Activated T-cell treated with anti-CD3 and anti-CD28 coated beads, Interleukin-2, amount 50 U/mL, for 24 hours (primary cell): ENCODE results near the gene CLRN3.

Experiments used
- DNase-seq: peaks from one replicate; pipeline ENCODE4 v3.0.0-alpha.2; 2020
- H3K27ac Mint-ChIP-seq: 2 replicates; pipeline ENCODE4 v1.8.0; 2020; ENCODE audit warnings: mild to moderate bottlenecking, mixed read lengths
- H3K27me3 Mint-ChIP-seq: 2 replicates; pipeline ENCODE4 v1.8.0; 2020; ENCODE audit warnings: mixed read lengths
- H3K36me3 Mint-ChIP-seq: 2 replicates; pipeline ENCODE4 v1.8.0; 2020; ENCODE audit warnings: low read depth, mixed read lengths
- H3K4me1 Mint-ChIP-seq: 2 replicates; pipeline ENCODE4 v1.8.0; 2020; ENCODE audit warnings: low read depth, mixed read lengths
- H3K4me3 Mint-ChIP-seq: 2 replicates; pipeline ENCODE4 v1.8.0; 2020; ENCODE audit warnings: mild to moderate bottlenecking, moderate library complexity, mixed read lengths
- H3K9me3 Mint-ChIP-seq: 2 replicates; pipeline ENCODE4 v1.8.0; 2020; ENCODE audit warnings: mixed read lengths

The CLRN3 gene

DNA sequence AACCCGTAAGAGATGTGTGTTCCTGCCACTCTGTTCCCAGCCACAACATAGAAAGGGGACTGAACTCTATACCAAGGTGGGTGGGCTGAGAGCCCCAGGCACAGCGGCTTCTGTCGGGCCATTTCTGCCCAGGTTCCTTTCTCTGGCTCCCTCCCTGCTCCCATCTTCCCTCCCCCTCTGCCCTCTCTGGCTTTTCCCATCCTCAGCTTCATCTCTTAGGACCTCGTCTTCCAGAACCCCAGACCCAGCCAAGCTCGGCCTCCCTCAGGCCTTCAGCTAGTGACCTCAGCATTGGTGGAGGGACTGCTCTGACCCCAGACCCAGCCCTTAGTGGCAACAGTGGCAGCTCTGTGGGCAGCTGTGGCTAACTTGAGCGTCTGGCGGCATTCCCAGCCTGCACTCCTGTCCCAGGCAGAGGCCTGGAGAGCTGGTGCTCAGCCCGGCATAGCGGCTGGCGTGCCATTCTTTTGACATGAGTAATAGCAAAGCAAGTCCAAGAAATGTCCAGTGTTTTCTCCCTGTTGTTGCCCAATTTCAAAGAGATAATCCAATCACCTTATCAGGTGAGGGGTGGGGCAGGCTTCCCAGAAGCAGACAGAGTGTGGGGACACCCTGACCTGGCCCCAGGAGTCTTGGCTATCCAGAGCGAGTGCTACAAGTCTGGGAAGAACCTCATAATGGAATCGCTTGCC, 30.1 kb upstream of the CLRN3 start:
- H3K36me3 Mint-ChIP-seq = no peaks in the 10 kb centered on the region
- H3K4me1 Mint-ChIP-seq = peaks cover 9% of the 10 kb centered on the region
- no peaks in the 10 kb centered on the region for H3K9me3 Mint-ChIP-seq
- no peak for DNase-seq
- H3K4me3 Mint-ChIP-seq = no peak overlapping the region
- no peaks in the 10 kb centered on the region for H3K27me3 Mint-ChIP-seq
- H3K27ac Mint-ChIP-seq = no peak overlapping the region

DNA sequence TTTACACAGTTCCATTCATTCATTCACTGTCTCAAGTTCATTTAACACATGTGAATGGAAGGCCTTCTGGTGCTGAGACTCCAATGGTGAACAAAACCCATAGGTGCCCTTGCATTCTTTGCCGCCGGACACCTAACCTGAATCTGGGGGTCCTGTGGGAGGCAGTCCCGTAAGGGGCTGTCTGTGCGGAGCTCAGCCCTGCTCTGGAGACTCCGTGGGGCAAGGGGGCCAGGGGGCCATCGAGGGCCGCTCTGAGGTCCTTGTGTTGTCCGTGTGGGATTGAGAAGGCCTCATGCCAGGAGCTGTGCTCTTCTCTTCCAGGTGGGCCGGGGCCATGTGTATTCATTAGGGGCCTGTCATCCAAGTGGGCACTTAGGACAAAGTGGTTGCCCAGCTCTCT, 29.5 kb upstream of the CLRN3 start:
- no peaks in the 10 kb centered on the region for H3K9me3 Mint-ChIP-seq
- no peak overlapping the region for H3K4me3 Mint-ChIP-seq
- no peaks in the 10 kb centered on the region for H3K36me3 Mint-ChIP-seq
- peaks cover 9% of the 10 kb centered on the region for H3K4me1 Mint-ChIP-seq
- H3K27me3 Mint-ChIP-seq = no peaks in the 10 kb centered on the region
- DNase-seq = no peak
- H3K27ac Mint-ChIP-seq = no peak overlapping the region

DNA sequence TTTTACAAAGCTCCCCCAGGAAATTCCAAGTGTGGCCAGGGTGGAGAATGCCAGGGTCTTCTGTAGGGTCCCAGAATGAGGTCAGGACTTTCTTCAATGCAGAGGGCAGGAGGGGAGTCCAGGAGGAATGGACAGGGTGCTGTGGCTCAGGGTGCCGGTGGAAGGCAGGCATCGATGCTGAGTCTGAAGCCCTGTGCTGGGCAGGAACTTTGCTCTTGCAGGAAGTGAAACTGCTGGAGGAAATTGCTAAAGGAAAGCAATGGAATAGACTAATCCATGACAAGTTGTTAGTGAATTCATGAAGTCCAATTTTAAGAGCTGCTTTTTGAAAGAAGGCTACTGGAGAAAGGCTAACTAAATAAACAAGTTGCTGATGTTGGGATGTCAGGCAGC, 29.0 kb upstream of the CLRN3 start:
- DNase-seq = no peak
- Mint-ChIP-seq H3K27me3 (no peaks in the 10 kb centered on the region), H3K27ac (no peak overlapping the region), H3K4me1 (peaks cover 9% of the 10 kb centered on the region), H3K4me3 (no peak overlapping the region), H3K9me3 (no peaks in the 10 kb centered on the region), H3K36me3 (no peaks in the 10 kb centered on the region)

DNA sequence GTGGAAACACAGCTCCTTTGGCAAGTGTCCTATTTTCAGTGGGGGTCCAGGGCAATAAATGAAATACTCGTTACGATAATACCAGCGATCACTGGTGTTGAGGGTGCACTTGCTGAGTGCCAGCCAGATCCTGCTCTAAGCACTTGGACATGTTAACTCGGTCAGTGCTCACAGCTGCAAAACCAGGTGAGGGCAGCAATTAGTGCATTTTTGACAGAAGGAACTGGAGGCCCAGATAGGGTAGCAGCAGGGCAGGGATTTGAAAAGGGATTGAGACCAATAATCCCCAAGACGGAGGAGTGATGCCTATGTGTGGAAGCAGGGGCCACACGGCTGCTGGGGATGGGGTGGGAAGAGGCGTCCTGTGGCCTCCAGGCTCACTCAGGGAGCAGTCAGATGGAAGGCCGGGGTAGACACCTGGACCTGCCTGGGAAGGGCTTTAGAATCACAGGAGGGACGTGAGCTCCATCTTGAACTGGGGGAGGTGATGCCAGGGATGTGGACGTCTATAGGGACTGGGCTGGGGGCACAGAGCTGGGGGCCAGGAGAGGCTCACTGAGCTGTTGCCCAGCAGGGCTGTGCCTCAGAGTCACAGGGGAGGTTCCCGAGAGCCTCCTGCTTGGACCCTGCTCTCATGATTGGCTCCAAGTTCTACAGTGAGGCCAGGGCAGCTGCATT, 28.5 kb upstream of the CLRN3 start:
- Mint-ChIP-seq H3K27ac (no peak overlapping the region), H3K9me3 (peaks cover 1% of the 10 kb centered on the region), H3K4me3 (no peak overlapping the region), H3K27me3 (no peaks in the 10 kb centered on the region), H3K36me3 (no peaks in the 10 kb centered on the region), H3K4me1 (peaks cover 9% of the 10 kb centered on the region)
- DNase-seq = no peak

DNA sequence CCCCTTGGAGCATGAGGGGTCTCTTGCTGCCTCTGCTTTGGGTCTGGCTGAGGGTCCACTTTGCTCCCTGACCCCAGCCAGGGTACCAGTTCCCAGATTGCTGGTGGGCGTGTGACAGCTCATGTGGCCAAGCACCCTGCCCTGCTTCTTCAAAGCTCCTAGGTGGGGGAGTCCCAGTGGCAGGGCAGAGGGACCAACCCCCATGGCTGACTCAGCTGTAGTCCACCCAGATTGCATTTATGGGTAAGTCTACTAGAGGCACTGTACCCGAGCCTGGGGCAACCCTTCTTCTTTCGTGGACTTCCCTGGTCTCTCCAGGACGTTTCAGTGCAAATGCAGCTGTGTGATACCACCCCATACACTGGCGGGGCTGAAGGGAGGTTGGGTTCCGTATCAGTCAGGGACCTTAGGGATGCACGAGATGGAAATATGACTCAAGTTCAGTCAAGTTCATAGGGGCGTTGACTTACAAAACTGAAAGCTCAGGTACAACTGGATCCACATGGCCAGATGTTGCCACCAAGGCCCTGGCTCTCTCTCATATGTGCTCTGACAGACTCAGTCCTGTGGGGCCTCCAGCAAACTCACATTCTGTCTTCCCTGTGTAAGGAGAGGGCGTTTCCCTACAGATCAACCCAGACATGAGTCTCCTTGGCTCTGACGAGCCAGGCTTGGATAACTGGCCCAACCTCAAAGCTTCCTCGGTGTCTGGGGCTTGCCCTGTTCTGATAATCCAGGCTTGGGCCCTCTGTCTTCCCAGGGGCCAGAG, 27.7 kb upstream of the CLRN3 start:
- Mint-ChIP-seq H3K36me3 (no peaks in the 10 kb centered on the region), H3K4me3 (no peak overlapping the region), H3K9me3 (peaks cover 2% of the 10 kb centered on the region), H3K27me3 (no peaks in the 10 kb centered on the region), H3K27ac (no peak overlapping the region), H3K4me1 (peaks cover 10% of the 10 kb centered on the region)
- no peak for DNase-seq

DNA sequence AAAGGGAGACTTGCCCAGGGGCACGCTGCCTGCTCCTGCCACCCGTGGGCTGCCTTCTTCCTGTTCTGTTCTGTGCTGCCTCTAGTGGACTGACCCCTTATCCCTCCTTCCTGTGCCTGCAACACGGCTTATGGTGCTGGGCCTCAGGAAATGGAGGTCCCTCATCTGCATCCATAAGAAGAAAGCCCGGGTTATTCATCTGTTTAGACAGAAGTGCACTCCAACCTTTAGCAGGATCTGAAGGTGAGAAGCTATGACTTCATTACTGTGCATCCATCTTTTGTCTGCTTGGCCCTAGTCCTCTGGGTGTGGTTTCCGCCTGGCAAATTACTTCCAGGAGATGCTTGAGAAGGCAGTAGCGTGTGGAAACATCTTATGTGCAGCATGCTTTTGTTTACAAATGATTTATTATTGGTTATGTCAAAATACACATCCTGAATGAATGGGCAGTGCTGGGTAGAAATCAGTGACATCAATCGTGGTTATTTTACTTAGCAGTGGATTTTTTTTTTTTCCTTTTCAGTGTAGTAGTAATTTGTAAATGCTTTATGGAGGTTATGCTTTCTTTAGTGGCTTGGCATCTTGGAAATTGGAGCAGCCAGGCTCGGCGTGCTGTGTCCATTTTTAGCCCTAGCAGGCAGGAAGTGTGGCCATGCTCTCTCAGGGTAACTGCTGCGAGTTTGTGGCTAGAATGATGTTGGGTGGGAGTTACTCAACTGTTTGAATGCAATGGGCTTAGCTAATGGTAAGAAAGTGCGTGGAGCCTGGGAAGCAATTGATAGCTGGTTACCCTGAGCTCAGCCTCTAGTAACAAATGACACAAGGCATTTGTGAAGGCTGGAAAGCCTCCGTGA, 26.9 kb upstream of the CLRN3 start:
- H3K27me3 Mint-ChIP-seq = no peaks in the 10 kb centered on the region
- no peak overlapping the region for H3K27ac Mint-ChIP-seq
- no peak for DNase-seq

DNA sequence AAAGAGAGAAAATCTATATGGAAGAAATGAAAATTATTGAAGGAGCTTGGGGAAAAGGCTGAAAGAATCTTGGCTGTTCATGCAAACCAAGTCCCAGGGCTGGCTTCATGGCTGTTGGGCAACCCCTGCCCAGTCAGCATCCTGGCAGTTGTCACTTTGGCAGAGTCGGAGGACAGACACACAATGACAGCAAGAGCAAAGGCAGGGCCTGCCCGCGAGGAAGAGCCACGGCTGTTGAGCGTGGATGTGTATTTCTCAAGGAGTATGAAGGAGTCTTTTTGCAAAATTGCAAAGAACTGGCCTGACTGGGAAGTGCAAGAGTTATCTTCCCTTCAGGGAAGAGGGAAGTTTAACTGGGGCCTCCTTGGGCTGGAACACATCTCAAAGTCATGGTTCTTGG, 25.8 kb upstream of the CLRN3 start:
- H3K4me3 Mint-ChIP-seq = no peak overlapping the region
- peaks cover 2% of the 10 kb centered on the region for H3K9me3 Mint-ChIP-seq
- no peak for DNase-seq
- H3K27me3 Mint-ChIP-seq = no peaks in the 10 kb centered on the region
- no peak overlapping the region for H3K27ac Mint-ChIP-seq
- peaks cover 10% of the 10 kb centered on the region for H3K4me1 Mint-ChIP-seq
- no peaks in the 10 kb centered on the region for H3K36me3 Mint-ChIP-seq

More for the DNA sequence above, 26.9 kb upstream of the CLRN3 start:
- no peaks in the 10 kb centered on the region for H3K36me3 Mint-ChIP-seq
- H3K4me3 Mint-ChIP-seq = no peak overlapping the region
- peaks cover 2% of the 10 kb centered on the region for H3K9me3 Mint-ChIP-seq
- peaks cover 10% of the 10 kb centered on the region for H3K4me1 Mint-ChIP-seq

DNA sequence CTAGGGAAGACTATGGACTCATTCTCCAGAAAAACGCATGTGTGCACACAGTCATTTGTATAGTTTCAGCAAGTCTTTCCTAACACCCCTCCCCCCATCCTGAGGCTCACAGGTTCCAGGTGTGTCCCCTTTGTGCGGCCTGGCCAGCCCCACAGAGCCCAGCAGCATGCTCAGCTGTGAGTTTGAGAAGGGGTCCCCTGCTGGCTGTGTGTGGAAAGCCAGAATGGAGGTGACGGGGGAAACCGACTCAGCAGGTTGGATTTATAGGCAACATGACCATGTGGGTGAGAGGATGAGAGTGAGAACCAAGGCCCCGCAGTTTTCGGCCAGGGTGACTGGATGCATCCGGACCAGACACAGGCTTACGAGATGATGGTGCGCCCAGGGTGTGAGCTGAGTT, 24.1 kb upstream of the CLRN3 start:
- no peak overlapping the region for H3K27ac Mint-ChIP-seq
- H3K36me3 Mint-ChIP-seq = no peaks in the 10 kb centered on the region
- H3K27me3 Mint-ChIP-seq = no peaks in the 10 kb centered on the region
- peaks cover 10% of the 10 kb centered on the region for H3K4me1 Mint-ChIP-seq
- DNase-seq = no peak
- H3K4me3 Mint-ChIP-seq = no peak overlapping the region
- H3K9me3 Mint-ChIP-seq = peaks cover 2% of the 10 kb centered on the region

DNA sequence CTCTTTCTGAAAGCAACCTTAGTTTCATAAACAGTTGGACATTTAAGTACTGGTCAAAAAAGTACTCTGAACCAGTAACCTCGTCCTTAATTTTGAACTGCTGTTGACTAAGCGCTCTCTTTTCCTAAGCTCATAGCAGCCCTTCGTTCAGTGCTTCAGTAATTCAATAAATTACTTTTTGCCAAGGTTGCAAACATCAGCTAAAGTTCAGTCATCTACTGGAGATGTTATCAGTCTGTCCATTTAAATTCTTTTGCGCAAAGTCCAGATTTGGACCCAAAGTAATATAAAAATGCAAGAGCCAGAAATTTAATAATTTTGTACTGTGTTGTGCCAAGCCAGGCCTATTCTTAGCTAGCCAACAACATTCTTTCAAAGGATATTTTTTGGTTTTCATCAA, 22.6 kb upstream of the CLRN3 start:
- peaks cover 10% of the 10 kb centered on the region for H3K4me1 Mint-ChIP-seq
- DNase-seq = no peak
- no peak overlapping the region for H3K4me3 Mint-ChIP-seq
- no peak overlapping the region for H3K27ac Mint-ChIP-seq
- H3K27me3 Mint-ChIP-seq = no peaks in the 10 kb centered on the region
- H3K9me3 Mint-ChIP-seq = peaks cover 2% of the 10 kb centered on the region
- no peaks in the 10 kb centered on the region for H3K36me3 Mint-ChIP-seq

DNA sequence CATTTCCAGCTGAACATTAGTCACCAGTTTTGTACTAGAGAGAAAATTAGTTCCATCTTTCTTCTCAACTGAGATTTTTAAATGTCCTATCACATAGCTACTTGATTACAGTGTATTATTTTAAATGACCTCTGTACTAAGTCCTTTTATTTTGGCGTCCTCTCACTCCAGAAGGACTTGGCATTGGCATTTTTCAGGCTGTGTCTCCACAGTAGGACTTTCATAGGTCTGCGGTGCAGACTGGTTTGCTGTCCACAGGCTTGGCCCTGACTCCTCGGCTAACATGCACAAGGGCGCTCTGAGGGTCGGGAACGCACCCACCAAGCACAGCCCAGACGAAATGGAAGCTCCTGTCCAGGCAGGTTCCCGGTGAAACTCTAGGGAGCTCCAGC, 20.6 kb upstream of the CLRN3 start:
- Mint-ChIP-seq H3K9me3 (peaks cover 2% of the 10 kb centered on the region), H3K4me1 (peaks cover 1% of the 10 kb centered on the region), H3K27ac (no peak overlapping the region), H3K27me3 (peaks cover 13% of the 10 kb centered on the region), H3K36me3 (no peaks in the 10 kb centered on the region), H3K4me3 (no peak overlapping the region)
- no peak for DNase-seq

DNA sequence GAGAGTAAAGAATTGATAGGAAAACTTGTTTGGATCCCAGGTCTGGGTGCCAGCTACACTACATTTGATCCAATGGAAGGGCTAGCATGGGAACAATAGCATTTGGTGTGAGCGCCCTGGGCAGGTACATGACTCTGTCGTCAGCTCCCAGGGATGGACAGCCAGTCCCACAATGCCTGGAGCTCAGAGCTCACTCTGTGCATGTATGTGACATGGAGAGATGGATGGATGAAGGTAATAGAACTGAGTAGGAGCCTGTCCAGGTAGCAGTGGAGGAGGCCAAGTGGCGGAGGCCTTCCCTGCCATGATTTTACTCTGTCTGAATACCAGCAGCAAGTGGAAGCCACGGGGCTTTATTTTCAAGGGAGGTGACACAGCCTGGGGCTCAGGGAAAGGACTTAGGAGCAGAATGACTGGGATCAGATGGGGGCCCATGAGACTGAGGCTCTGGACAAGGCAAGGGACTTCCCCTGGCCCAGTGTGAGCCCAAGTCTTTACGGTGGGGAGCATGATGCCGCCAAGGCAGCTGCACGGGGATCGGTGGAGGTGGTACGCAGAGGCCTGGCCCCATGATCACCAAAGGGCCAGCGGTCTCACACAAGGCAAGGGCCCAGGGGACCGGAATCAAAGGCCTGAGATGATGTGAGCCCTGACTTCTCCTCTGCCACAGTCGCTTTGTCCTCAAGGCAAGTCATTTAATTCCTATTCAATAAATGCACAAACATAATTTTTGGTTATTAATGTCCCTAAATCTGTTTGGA, 20.0 kb upstream of the CLRN3 start:
- H3K4me1 Mint-ChIP-seq = peaks cover 1% of the 10 kb centered on the region
- no peaks in the 10 kb centered on the region for H3K36me3 Mint-ChIP-seq
- no peak overlapping the region for H3K27ac Mint-ChIP-seq
- no peak overlapping the region for H3K4me3 Mint-ChIP-seq
- peaks cover 2% of the 10 kb centered on the region for H3K9me3 Mint-ChIP-seq
- peaks cover 19% of the 10 kb centered on the region for H3K27me3 Mint-ChIP-seq
- no peak for DNase-seq

DNA sequence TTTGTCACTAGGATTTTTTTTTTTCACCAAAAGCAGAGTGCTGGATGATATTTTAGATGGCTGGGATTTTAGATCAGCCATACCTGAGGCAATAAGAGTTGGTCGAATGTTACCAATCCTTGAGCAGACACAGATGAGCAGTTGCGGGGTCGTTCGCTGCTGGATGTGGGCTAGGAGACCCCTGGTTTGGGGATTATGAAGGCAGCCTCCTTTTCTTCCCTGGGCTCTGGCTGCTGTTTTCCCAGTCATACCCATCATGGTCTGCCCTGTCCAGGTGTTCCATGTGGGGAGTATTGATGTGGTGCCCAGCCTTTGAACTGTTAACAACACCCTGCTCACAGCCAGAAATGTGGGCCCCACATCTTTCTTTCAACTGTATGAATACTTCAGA, 19.1 kb upstream of the CLRN3 start:
- Mint-ChIP-seq H3K4me3 (no peak overlapping the region), H3K4me1 (peaks cover 1% of the 10 kb centered on the region), H3K36me3 (no peaks in the 10 kb centered on the region), H3K27ac (no peak overlapping the region), H3K27me3 (peaks cover 20% of the 10 kb centered on the region), H3K9me3 (peaks cover 2% of the 10 kb centered on the region)
- no peak for DNase-seq

DNA sequence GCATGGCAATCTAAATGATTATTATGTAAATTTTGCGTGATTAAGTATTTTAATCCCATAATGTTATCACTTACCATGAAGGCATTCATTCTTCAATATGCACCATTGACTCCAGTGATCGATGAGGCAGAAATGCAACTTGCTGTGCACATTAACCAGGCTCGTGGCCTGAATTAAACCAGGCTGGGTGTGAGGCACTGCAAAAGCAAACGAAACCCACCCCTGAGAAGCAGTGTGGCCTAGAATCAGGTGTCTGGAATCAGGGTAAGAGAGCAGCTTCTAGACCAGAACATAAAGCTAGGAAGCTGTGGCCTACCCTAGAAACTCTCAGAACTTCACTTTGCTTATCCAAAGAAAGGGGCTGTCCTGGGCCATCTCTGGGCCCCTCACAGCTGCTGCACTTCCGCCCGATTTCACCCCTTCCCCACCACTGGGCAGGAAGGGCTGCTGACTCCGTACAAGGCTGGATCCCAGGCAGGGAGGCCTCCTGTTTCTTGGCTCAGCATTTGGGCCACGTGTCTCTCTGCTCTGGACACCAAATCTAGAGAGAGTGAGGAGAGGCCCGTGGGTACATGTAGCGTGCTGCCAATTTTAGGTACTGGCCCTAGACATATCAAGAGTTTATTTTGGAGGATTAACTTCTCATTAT, 18.6 kb upstream of the CLRN3 start:
- peaks cover 3% of the 10 kb centered on the region for H3K4me1 Mint-ChIP-seq
- no peak for DNase-seq
- H3K27me3 Mint-ChIP-seq = peaks cover 23% of the 10 kb centered on the region
- no peaks in the 10 kb centered on the region for H3K36me3 Mint-ChIP-seq
- H3K27ac Mint-ChIP-seq = no peak overlapping the region
- H3K9me3 Mint-ChIP-seq = peaks cover 2% of the 10 kb centered on the region
- no peak overlapping the region for H3K4me3 Mint-ChIP-seq

DNA sequence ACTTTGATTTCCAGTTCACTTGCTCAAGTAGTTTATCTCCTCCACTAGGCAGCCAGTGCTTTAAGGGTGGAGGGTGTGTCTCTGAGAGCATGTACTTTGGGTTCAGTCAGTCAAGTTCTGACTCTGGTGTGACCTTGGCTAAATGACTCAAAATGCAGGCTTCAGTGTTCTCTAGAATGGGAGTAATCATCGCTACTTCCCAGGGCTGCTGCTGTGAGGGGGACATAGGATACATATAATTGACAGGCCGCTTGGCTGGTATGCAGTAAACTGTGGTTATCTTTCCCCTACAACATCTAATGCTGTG, 17.7 kb upstream of the CLRN3 start:
- H3K27ac Mint-ChIP-seq = no peak overlapping the region
- no peak for DNase-seq
- H3K27me3 Mint-ChIP-seq = peaks cover 33% of the 10 kb centered on the region
- no peaks in the 10 kb centered on the region for H3K9me3 Mint-ChIP-seq
- H3K36me3 Mint-ChIP-seq = no peaks in the 10 kb centered on the region
- peaks cover 1% of the 10 kb centered on the region for H3K4me1 Mint-ChIP-seq
- no peak overlapping the region for H3K4me3 Mint-ChIP-seq
